ENCODE measurements around the gene TESK2. TPM values are rescaled to one million over a fixed set of nuclear protein-coding genes. Genes with fewer than 3 reads are reported as not detected.

The TESK2 gene
- total and polyA plus RNA-seq, 2 of the 13 experiments (the other 11 are each of a cell fraction or from before 2014, with no cell fraction given) = 5.5 to 9.6 TPM

GRCh38 chr1:45522324-45523104 is 31.6 kb upstream of the TESK2 start (continued):
- no peak for TF ChIP-seq AFF4 (CRISPR knock-in tag; IDR thresholded peaks at IDR 0.05)
- no peak for TF ChIP-seq KLF12 (CRISPR knock-in tag; IDR thresholded peaks at IDR 0.05; ENCODE audit: borderline replicate concordance)
- TF ChIP-seq KDM1A (CRISPR knock-in tag; IDR thresholded peaks at IDR 0.05) = no peak

- H3K79me2 ChIP-seq (ENCODE audit: insufficient read depth, low read length) = peaks cover 50% of the 10 kb centered on the region
- intact Hi-C loops (cut with micrococcal nuclease; ENCODE audit: unreplicated experiment) = loop anchor here (1.0 kb wide), 1 partner anchor 24 kb away; no protein-coding TSS in a partner anchor
- ChIA-PET POLR2A (interaction anchor here (0.6 to 13.3 kb wide), 32 partner anchors 9 to 800 kb away, joined by 3 to 690 read pairs (median 4); partner anchors contain the start of genes AKR1A1, CCDC163, GPBP1L1 and HECTD3), CTCF (ENCODE audit: low intra/inter-chr PET ratio, low total read pairs) (no interaction called here)
- H4K20me1 ChIP-seq (ENCODE audit: insufficient read depth, low read length) = peaks cover 36% of the 10 kb centered on the region
- no peak within 1 kb of the TSS for H2AFZ ChIP-seq (ENCODE audit: low read length)
- H3K4me2 ChIP-seq (ENCODE audit: low read depth, low read length) = peak within 1 kb of the TSS; percentile 98
- DNase-seq (ENCODE audit: low spot score) (peak; percentile 94), ATAC-seq (peak; percentile 82), FAIRE-seq (peak; percentile 8)
- H3K9me3 ChIP-seq (ENCODE audit: low read length) = no peaks in the 10 kb centered on the region
- H3K9ac ChIP-seq (ENCODE audit: insufficient read depth, low read depth, low read length) = peak within 1 kb of the TSS; percentile 100
- H3K4me1 ChIP-seq (ENCODE audit: insufficient read depth, low read length) = peaks cover 72% of the 10 kb centered on the region
- TSS peak; percentile 73 for BruUV-seq (replicated peaks)
- H3K4me3 ChIP-seq (replicated peaks in 1 of 3; ENCODE audit: insufficient read depth in 1 of 3, low read depth in 2 of 3, low read length in 3 of 3) = peak within 1 kb of the TSS; percentile 95 to 99 (median 96)
- H3K27me3 ChIP-seq (ENCODE audit: control insufficient read depth in 1 of 2, insufficient read depth in 2 of 2, low read length in 2 of 2) = no peaks in the 10 kb centered on the region; a peak in 1 of 5 replicates
- peak within 1 kb of the TSS; percentile 100 for H3K27ac ChIP-seq (ENCODE audit: extremely low read length, insufficient read depth, low read length)
- peaks cover 2 to 17% of the 10 kb centered on the region in 2 experiments; a peak in 4 of 5 replicates for H3K36me3 ChIP-seq (replicated peaks in 1 of 2; ENCODE audit: control insufficient read depth in 1 of 2, insufficient read depth in 2 of 2, low read length in 2 of 2)
- in situ Hi-C loops (cut with HindIII; ENCODE audit: extremely low pct_ligation_motif_present, low pct_unique_long_range_greater_than_20kb) = no loop called here
- WGBS (ENCODE audit: low lambda C conversion rate) = 2% methylated on average over 8 of the region's 72 CpGs
- TF ChIP-seq MZF1 (CRISPR knock-in tag; IDR thresholded peaks at IDR 0.05; ENCODE audit: borderline replicate concordance) (no peak), SALL2 (CRISPR knock-in tag; IDR thresholded peaks at IDR 0.05) (peak; percentile 90), E2F5 (CRISPR knock-in tag; conservative IDR thresholded peaks at IDR 0.05) (peak; percentile 70; the same call in 1 of the 2 replicates), TSC22D2 (CRISPR knock-in tag; IDR thresholded peaks at IDR 0.05; ENCODE audit: borderline replicate concordance) (peak; percentile 97; the same call in 1 of the 2 replicates), TOPORS (CRISPR knock-in tag; IDR thresholded peaks at IDR 0.05) (peak; percentile 73; the same call in 1 of the 2 replicates), TBX2 (CRISPR knock-in tag; IDR thresholded peaks at IDR 0.05; ENCODE audit: borderline replicate concordance) (peak; percentile 83), CREB3 (CRISPR knock-in tag; IDR thresholded peaks at IDR 0.05) (peak; percentile 30; the same call in 1 of the 2 replicates), ZNF460 (CRISPR knock-in tag; IDR thresholded peaks at IDR 0.05; ENCODE audit: borderline replicate concordance) (no peak; the same call in 1 of the 2 replicates)
These were observed 30.7 kb upstream of the TESK2 start, which contains the start of gene PRDX1 for GRCh38 chr1:45521413-45522323. Gene PRDX1 (minus strand): TSS chr1:45521884. CDS start chr1:45519043, 2,841 bp downstream.
